Ishikawa (cell line): ENCODE measurements around the gene TM4SF18.

Experiments
- CEBPB ChIP-seq: IDR thresholded peaks from 2 replicates; pipeline ENCODE4 v1.6.1; 2012
- CREB1 ChIP-seq: IDR thresholded peaks from 2 replicates; pipeline ENCODE4 v1.6.1; 2012; ENCODE audit warnings: low read depth
- EP300 ChIP-seq: IDR thresholded peaks from 2 replicates; pipeline ENCODE4 v1.6.1; 2012; ENCODE audit warnings: borderline replicate concordance
- FOXM1 ChIP-seq: IDR thresholded peaks from 2 replicates; pipeline ENCODE4 v1.6.1; 2012; ENCODE audit warnings: low read depth, borderline replicate concordance
- NFIC ChIP-seq: IDR thresholded peaks from 2 replicates; pipeline ENCODE4 v1.6.1; 2012
- RAD21 ChIP-seq: IDR thresholded peaks from 2 replicates; pipeline ENCODE4 v1.6.1; 2012; ENCODE audit warnings: low read depth
- TAF1 ChIP-seq: IDR thresholded peaks from 2 replicates; pipeline ENCODE4 v1.6.1; 2012; ENCODE audit warnings: low read depth, mild to moderate bottlenecking
- TEAD4 ChIP-seq: IDR thresholded peaks from 2 replicates; pipeline ENCODE4 v1.6.1; 2012
- TF ChIP-seq, protein P1 (sequence below): IDR thresholded peaks from 2 replicates; pipeline ENCODE4 v1.6.1; 2012; ENCODE audit warnings: low read depth, mild to moderate bottlenecking
- TF ChIP-seq, protein P2 (sequence below): IDR thresholded peaks from 2 replicates; pipeline ENCODE4 v1.6.1; 2012

DNA sequence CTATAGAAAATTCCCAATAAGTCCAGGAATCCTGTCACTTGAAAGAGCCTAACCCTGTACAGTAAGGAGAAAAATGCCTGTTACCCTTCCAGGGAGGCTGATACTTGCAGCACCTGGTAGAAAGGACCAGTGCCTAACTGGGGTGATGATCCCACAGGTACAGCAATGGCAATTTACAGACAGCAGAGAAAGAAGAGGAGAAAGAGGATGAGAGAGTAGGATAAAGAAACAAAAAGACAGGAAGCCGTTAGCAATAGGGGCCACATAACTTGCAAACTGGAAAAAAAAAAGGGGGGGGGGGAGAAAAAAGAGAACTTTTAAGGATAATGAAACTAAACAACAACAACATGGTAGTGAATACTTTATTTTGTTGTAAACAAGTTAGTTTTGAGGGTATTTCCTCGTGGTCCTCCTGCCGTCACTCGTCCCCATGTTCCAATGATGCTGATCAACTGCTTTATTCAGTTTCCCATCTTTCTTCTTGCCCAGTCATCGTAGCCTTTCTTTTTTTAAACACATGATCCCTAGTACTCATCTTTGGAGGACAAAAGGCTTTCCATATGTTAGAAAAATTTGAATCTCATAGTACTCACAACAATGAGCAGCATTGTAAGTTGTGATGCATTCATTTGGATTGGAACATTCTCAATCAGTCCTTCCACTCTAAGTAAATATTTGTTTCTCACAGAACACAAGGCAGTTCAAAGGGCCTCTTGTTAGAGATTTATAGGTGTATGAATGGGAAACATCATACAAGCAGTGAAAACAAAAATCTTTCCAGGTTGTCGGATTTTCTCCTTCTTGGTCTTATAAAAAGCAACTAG is 35.5 kb upstream of the TM4SF18 start:
- TF ChIP-seq EP300: no peak
- TF ChIP-seq, protein P1, sequence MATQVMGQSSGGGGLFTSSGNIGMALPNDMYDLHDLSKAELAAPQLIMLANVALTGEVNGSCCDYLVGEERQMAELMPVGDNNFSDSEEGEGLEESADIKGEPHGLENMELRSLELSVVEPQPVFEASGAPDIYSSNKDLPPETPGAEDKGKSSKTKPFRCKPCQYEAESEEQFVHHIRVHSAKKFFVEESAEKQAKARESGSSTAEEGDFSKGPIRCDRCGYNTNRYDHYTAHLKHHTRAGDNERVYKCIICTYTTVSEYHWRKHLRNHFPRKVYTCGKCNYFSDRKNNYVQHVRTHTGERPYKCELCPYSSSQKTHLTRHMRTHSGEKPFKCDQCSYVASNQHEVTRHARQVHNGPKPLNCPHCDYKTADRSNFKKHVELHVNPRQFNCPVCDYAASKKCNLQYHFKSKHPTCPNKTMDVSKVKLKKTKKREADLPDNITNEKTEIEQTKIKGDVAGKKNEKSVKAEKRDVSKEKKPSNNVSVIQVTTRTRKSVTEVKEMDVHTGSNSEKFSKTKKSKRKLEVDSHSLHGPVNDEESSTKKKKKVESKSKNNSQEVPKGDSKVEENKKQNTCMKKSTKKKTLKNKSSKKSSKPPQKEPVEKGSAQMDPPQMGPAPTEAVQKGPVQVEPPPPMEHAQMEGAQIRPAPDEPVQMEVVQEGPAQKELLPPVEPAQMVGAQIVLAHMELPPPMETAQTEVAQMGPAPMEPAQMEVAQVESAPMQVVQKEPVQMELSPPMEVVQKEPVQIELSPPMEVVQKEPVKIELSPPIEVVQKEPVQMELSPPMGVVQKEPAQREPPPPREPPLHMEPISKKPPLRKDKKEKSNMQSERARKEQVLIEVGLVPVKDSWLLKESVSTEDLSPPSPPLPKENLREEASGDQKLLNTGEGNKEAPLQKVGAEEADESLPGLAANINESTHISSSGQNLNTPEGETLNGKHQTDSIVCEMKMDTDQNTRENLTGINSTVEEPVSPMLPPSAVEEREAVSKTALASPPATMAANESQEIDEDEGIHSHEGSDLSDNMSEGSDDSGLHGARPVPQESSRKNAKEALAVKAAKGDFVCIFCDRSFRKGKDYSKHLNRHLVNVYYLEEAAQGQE: no peak
- no peak for TF ChIP-seq FOXM1
- TF ChIP-seq CREB1: no peak
- TF ChIP-seq NFIC: no peak
- TF ChIP-seq TAF1: no peak
- no peak for TF ChIP-seq RAD21
- TF ChIP-seq, protein P2, sequence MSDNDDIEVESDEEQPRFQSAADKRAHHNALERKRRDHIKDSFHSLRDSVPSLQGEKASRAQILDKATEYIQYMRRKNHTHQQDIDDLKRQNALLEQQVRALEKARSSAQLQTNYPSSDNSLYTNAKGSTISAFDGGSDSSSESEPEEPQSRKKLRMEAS: no peak
- TF ChIP-seq CEBPB: no peak
- no peak for TF ChIP-seq TEAD4
